IMR-90 (cell line): ENCODE results near the gene RAB11FIP3. TPM values are rescaled to one million over a fixed set of nuclear protein-coding genes. Genes with fewer than 3 reads are reported as not detected.

Experiments used
- ATAC-seq: fragments of 200-7000 bp; cut with Tn5 transposase; 2 replicates; pipeline ENCODE4 v1.9.1; 2020; ENCODE audit warnings: low read depth, mild to moderate bottlenecking, moderate library complexity
- BruUV-seq: library from RNA; stranded (reverse); fragments of 400-500 nt; replicated peaks from 2 replicates; lab custom pipeline; 2021; lab: Mats Ljungman, UMichigan
- CTCF ChIA-PET: fragments of 300-600 bp; formaldehyde crosslinking; extraction: SDS; loops from one replicate; lab custom pipeline; 2021; ENCODE audit warnings: antibody characterized with exemption; lab: Yijun Ruan, JAX
- POLR2A ChIA-PET: fragments of 300-600 bp; sonication (Branson Sonifier 250); formaldehyde crosslinking; loops from one replicate; lab custom pipeline; 2022; ENCODE audit warnings: antibody characterized with exemption; ENCODE audit not compliant: unreplicated experiment; lab: Charles Lee
- DNase-seq: peaks from one replicate; pipeline ENCODE4 v3.0.0; 2013
- H2AFZ ChIP-seq: replicated peaks from 2 replicates; pipeline ENCODE3; 2013; ENCODE audit warnings: low read length, mild to moderate bottlenecking; ENCODE audit not compliant: poor library complexity
- H2AK5ac ChIP-seq: 2 replicates; pipeline ENCODE4 v1.6.1; 2013; ENCODE audit warnings: low read depth, low read length, inconsistent platforms
- H2AK9ac ChIP-seq: replicated peaks from 2 replicates; pipeline ENCODE3; 2013; ENCODE audit warnings: mild to moderate bottlenecking, low read depth, low read length, moderate library complexity; ENCODE audit not compliant: poor library complexity
- H2BK120ac ChIP-seq: 2 replicates; pipeline ENCODE4 v1.6.1; 2013; ENCODE audit warnings: low read depth, low read length, inconsistent platforms
- H2BK15ac ChIP-seq: 3 replicates; pipeline ENCODE4 v1.6.1; 2013; ENCODE audit warnings: low read depth, low read length, inconsistent platforms
- H2BK20ac ChIP-seq: 2 replicates; pipeline ENCODE4 v1.6.1; 2013; ENCODE audit warnings: low read depth, mild to moderate bottlenecking, inconsistent platforms, low read length, moderate library complexity
- H2BK5ac ChIP-seq: 2 replicates; pipeline ENCODE4 v1.6.1; 2013; ENCODE audit warnings: mild to moderate bottlenecking, low read depth, low read length, inconsistent platforms; ENCODE audit not compliant: poor library complexity, severe bottlenecking
- H3K14ac ChIP-seq: replicated peaks from 2 replicates; pipeline ENCODE4 v1.6.1; 2013; ENCODE audit warnings: low read depth, low read length, inconsistent platforms
- H3K18ac ChIP-seq: 2 replicates; pipeline ENCODE4 v1.6.1; 2013; ENCODE audit warnings: low read depth, low read length, control low read depth
- H3K23ac ChIP-seq: 2 replicates; pipeline ENCODE4 v1.6.1; 2013; ENCODE audit warnings: low read depth, low read length, inconsistent platforms
- H3K27ac ChIP-seq: 2 replicates; pipeline ENCODE4 v1.5.1; 2013; ENCODE audit warnings: mild to moderate bottlenecking, control low read depth, low read length; ENCODE audit not compliant: insufficient read depth
- H3K27me3 ChIP-seq: 2 replicates; pipeline ENCODE4 v1.6.1; 2013; ENCODE audit warnings: low read length; ENCODE audit not compliant: control insufficient read depth, insufficient read depth
- H3K36me3 ChIP-seq: 2 replicates; pipeline ENCODE4 v1.6.1; 2013; ENCODE audit warnings: low read length, mixed read lengths; ENCODE audit not compliant: control insufficient read depth, insufficient read depth
- H3K4ac ChIP-seq: 2 replicates; pipeline ENCODE4 v1.6.1; 2013; ENCODE audit warnings: low read depth, low read length, inconsistent platforms
- H3K4me1 ChIP-seq: 2 replicates; pipeline ENCODE4 v1.6.1; 2013; ENCODE audit warnings: low read length, mixed read lengths; ENCODE audit not compliant: control insufficient read depth, insufficient read depth
- H3K4me2 ChIP-seq: 2 replicates; pipeline ENCODE4 v1.6.1; 2013; ENCODE audit warnings: low read depth, mild to moderate bottlenecking, control low read depth, low read length, moderate library complexity
- H3K4me3 ChIP-seq: 2 replicates; pipeline ENCODE4 v1.5.1; 2013; ENCODE audit warnings: low read depth, mild to moderate bottlenecking, control low read depth, low read length, moderate library complexity; ENCODE audit not compliant: insufficient read depth
- H3K56ac ChIP-seq: 2 replicates; pipeline ENCODE4 v1.6.1; 2013; ENCODE audit warnings: low read length, inconsistent platforms; ENCODE audit not compliant: insufficient read depth; ENCODE audit errors: extremely low read depth
- H3K79me1 ChIP-seq, 2 experiments: 2 replicates each; pipeline ENCODE4 v1.6.1; 2013; ENCODE audit warnings: low read length in 2 of 2, inconsistent platforms in 1 of 2, low read depth in 1 of 2
- H3K9ac ChIP-seq: 2 replicates; pipeline ENCODE4 v1.6.1; 2013; ENCODE audit warnings: low read depth, low read length, control low read depth
- H3K9me1 ChIP-seq: 2 replicates; pipeline ENCODE4 v1.6.1; 2013; ENCODE audit warnings: low read length, inconsistent platforms; ENCODE audit not compliant: insufficient read depth
- H3K9me3 ChIP-seq: 2 replicates; pipeline ENCODE4 v1.6.1; 2013; ENCODE audit warnings: low read length; ENCODE audit not compliant: control insufficient read depth, insufficient read depth
- H4K20me1 ChIP-seq: 2 replicates; pipeline ENCODE4 v1.6.1; 2013; ENCODE audit warnings: low read length, inconsistent platforms; ENCODE audit not compliant: insufficient read depth
- H4K5ac ChIP-seq: 2 replicates; pipeline ENCODE4 v1.6.1; 2013; ENCODE audit warnings: mild to moderate bottlenecking, low read depth, low read length, control low read depth
- H4K8ac ChIP-seq, 2 experiments: 2 replicates each; pipeline ENCODE4 v1.6.1; 2013; ENCODE audit warnings: low read depth in 2 of 2, low read length in 2 of 2, control low read depth in 1 of 2, inconsistent platforms in 1 of 2
- H4K91ac ChIP-seq: 2 replicates; pipeline ENCODE4 v1.6.1; 2013; ENCODE audit warnings: low read depth, low read length, inconsistent platforms; ENCODE audit not compliant: insufficient read depth
- BHLHE40 ChIP-seq: fragments of 150-350 bp; IDR thresholded peaks from 2 replicates; pipeline ENCODE4 v1.6.1; 2016; ENCODE audit warnings: mild to moderate bottlenecking, low read depth, low read length
- CEBPB ChIP-seq: IDR thresholded peaks from 2 replicates; pipeline ENCODE4 v1.6.1; 2012; ENCODE audit warnings: low read depth, low read length, improper control_type of control experiment
- CHD1 ChIP-seq: IDR thresholded peaks from 2 replicates; pipeline ENCODE4 v1.6.1; 2012; ENCODE audit warnings: low read depth, low read length, improper control_type of control experiment
- CTCF ChIP-seq: conservative IDR thresholded peaks from 2 replicates; pipeline ENCODE4 v1.5.1; 2012; ENCODE audit warnings: mild to moderate bottlenecking, low read depth, low read length, improper control_type of control experiment
- ELK1 ChIP-seq: fragments of 150-350 bp; IDR thresholded peaks from 2 replicates; pipeline ENCODE4 v1.6.1; 2016; ENCODE audit warnings: low read depth, mild to moderate bottlenecking, low read length, moderate library complexity, borderline replicate concordance
- FOS ChIP-seq: fragments of 150-350 bp; IDR thresholded peaks from 2 replicates; pipeline ENCODE4 v1.6.1; 2016; ENCODE audit warnings: low read depth, low read length
- MAFK ChIP-seq: IDR thresholded peaks from 2 replicates; pipeline ENCODE4 v1.6.1; 2012; ENCODE audit warnings: low read depth, low read length, improper control_type of control experiment
- MAZ ChIP-seq: IDR thresholded peaks from 2 replicates; pipeline ENCODE4 v1.6.1; 2012; ENCODE audit warnings: low read depth, mild to moderate bottlenecking, low read length, improper control_type of control experiment, moderate library complexity, borderline replicate concordance
- MXI1 ChIP-seq: IDR thresholded peaks from 2 replicates; pipeline ENCODE4 v1.6.1; 2012; ENCODE audit warnings: low read depth, mild to moderate bottlenecking, low read length, moderate library complexity, borderline replicate concordance
- NFE2L2 ChIP-seq: fragments of 150-350 bp; IDR thresholded peaks from 2 replicates; pipeline ENCODE4 v1.6.1; 2016; ENCODE audit warnings: low read depth, mild to moderate bottlenecking, low read length
- POLR2A ChIP-seq: IDR thresholded peaks from 2 replicates; pipeline ENCODE4 v1.6.1; 2012; ENCODE audit warnings: mild to moderate bottlenecking, low read depth, low read length
- RAD21 ChIP-seq: IDR thresholded peaks from 2 replicates; pipeline ENCODE4 v1.6.1; 2012; ENCODE audit warnings: low read length, improper control_type of control experiment
- RCOR1 ChIP-seq: IDR thresholded peaks from 2 replicates; pipeline ENCODE4 v1.6.1; 2012; ENCODE audit warnings: mild to moderate bottlenecking, low read length, improper control_type of control experiment; ENCODE audit not compliant: insufficient replicate concordance
- RFX5 ChIP-seq: IDR thresholded peaks from 2 replicates; pipeline ENCODE4 v1.8.0; 2012; ENCODE audit warnings: low read depth, mild to moderate bottlenecking, low read length, moderate library complexity
- SMC3 ChIP-seq: fragments of 150-350 bp; IDR thresholded peaks from 2 replicates; pipeline ENCODE4 v1.6.1; 2016; ENCODE audit warnings: low read depth, mild to moderate bottlenecking, antibody characterized with exemption, low read length, moderate library complexity
- USF2 ChIP-seq: fragments of 150-350 bp; IDR thresholded peaks from 2 replicates; pipeline ENCODE4 v1.6.1; 2017; ENCODE audit warnings: mild to moderate bottlenecking, antibody characterized with exemption, low read length, low read depth
- WGBS, 2 experiments: methylation state at CpG; one replicate each; pipeline versions ENCODE4 v1.1.5 to v1.1.7; 2013; ENCODE audit warnings: missing lambda C conversion rate in 2 of 2; ENCODE audit not compliant: insufficient read length in 1 of 2; ENCODE audit errors: extremely low coverage in 2 of 2; 5-methylcytosine and 5-hydroxymethylcytosine counted together
- dilution Hi-C: fragments of 300-500 bp; cut with HindIII; formaldehyde crosslinking; loops from one replicate; pipeline ENCODE4 v1.14.3; 2018; ENCODE audit warnings: low sequenced_read_pairs; ENCODE audit not compliant: unreplicated experiment
- in situ Hi-C: fragments of 300-500 bp; cut with MboI; formaldehyde crosslinking; loops from 3 replicates; pipeline ENCODE4 v1.14.3; 2019; ENCODE audit warnings: low sequenced_read_pairs, inconsistent platforms, mixed read lengths
- intact Hi-C: fragments of 100-400 bp; cut with micrococcal nuclease; formaldehyde crosslinking; loops from 2 replicates; pipeline ENCODE4 v1.10.0; 2022
- polyA plus RNA-seq, 3 experiments: library from polyadenylated mRNA; depleted of rRNA; stranded (reverse); fragments of >200 nt; gene quantifications; 2 replicates each; pipeline ENCODE4 v1.2.3, GENCODE V29; 2012; ENCODE audit warnings: low replicate concordance in 1 of 3
- total RNA-seq: library from RNA; depleted of rRNA; stranded (reverse); fragments of >200 nt; gene quantifications from 2 replicates; pipeline ENCODE4 v1.2.3, GENCODE V29; 2012

The RAB11FIP3 gene
- total and polyA plus RNA-seq, 2 of the 4 experiments (the other 2 are of a cell fraction), result 7.5 to 22.5 TPM

GRCh38 chr16:490768-491167 is 65.3 kb downstream of the RAB11FIP3 start:
- no peak overlapping the region for H2AK5ac ChIP-seq
- ChIA-PET CTCF (no interaction called here), POLR2A (no interaction called here)
- intact Hi-C loops, result no loop called here
- H4K5ac ChIP-seq, result no peak overlapping the region
- H4K20me1 ChIP-seq, result peaks cover 4% of the 10 kb centered on the region; the same call in 1 of the 2 replicates
- H2BK15ac ChIP-seq, result no peak overlapping the region
- no TSS peak for BruUV-seq
- dilution Hi-C loops, result no loop called here
- H3K9me1 ChIP-seq, result peaks cover 4% of the 10 kb centered on the region; the same call in 1 of the 2 replicates
- H2AFZ ChIP-seq, result no peak overlapping the region
- H3K4me3 ChIP-seq, result no peak overlapping the region
- H3K18ac ChIP-seq, result no peak overlapping the region
- no peaks in the 10 kb centered on the region for H3K27me3 ChIP-seq
- H2BK120ac ChIP-seq, result no peak overlapping the region
- no peak overlapping the region for H3K27ac ChIP-seq
- ATAC-seq (no peak), DNase-seq (no peak)
- TF ChIP-seq SMC3, result no peak
- no peak for TF ChIP-seq RFX5
- TF ChIP-seq BHLHE40, result no peak
- TF ChIP-seq CEBPB, result no peak
- no peak for TF ChIP-seq MAFK
- no peak for TF ChIP-seq USF2
- no peak for TF ChIP-seq MXI1
- no peak for TF ChIP-seq RCOR1
- no peak for TF ChIP-seq CTCF
- no peak for TF ChIP-seq RAD21
- no peak for TF ChIP-seq NFE2L2
- TF ChIP-seq FOS, result no peak
- TF ChIP-seq POLR2A, result no peak
- TF ChIP-seq CHD1, result no peak
- no peak for TF ChIP-seq MAZ
- no peak for TF ChIP-seq ELK1
- H3K4me1 ChIP-seq, result no peaks in the 10 kb centered on the region; the same call in 1 of the 2 replicates
- no peak overlapping the region for H3K56ac ChIP-seq
- H2BK5ac ChIP-seq, result no peak overlapping the region
- no peak overlapping the region for H3K14ac ChIP-seq
- no peak overlapping the region for H3K23ac ChIP-seq
- in situ Hi-C loops, result no loop called here
- H3K9me3 ChIP-seq, result no peaks in the 10 kb centered on the region
- H3K4ac ChIP-seq, result no peak overlapping the region
- H3K4me2 ChIP-seq, result no peak overlapping the region
- peaks cover 0 to 11% of the 10 kb centered on the region in 2 experiments; a peak in 1 of 4 replicates for H3K79me1 ChIP-seq
- H3K9ac ChIP-seq, result no peak overlapping the region
- no peak overlapping the region for H4K8ac ChIP-seq
- H2AK9ac ChIP-seq, result no peak overlapping the region
- no peak overlapping the region for H4K91ac ChIP-seq
- WGBS, 2 experiments, result 81% methylated on average over 8 of the region's 10 CpGs; no CpG with 5 or more reads in 1 of the 2 experiments
- H3K36me3 ChIP-seq, result peaks cover 27% of the 10 kb centered on the region
- H2BK20ac ChIP-seq, result no peak overlapping the region
